Right atrium auricular region (tissue), 2 donors: ENCODE results near the gene LCA5. TPM values are rescaled to one million over a fixed set of nuclear protein-coding genes. Genes with fewer than 3 reads are reported as not detected.

Experiments used
- DNase-seq: peaks from one replicate; pipeline ENCODE4 v3.0.0-alpha.2; 2019; ENCODE audit warnings: low spot score
- H3K27ac ChIP-seq, 2 donors: fragments of 200-600 bp; sonication (generic); 1 replicate in 1 of 2; 2 replicates in 1 of 2; pipeline ENCODE4 v1.5.1; 2016 to 2019
- H3K27me3 ChIP-seq, 2 donors: fragments of 200-600 bp; sonication (generic); one replicate each; pipeline versions ENCODE4 v1.5.1 to v1.6.0; 2017 to 2019
- H3K36me3 ChIP-seq: fragments of 200-600 bp; sonication (generic); one replicate; pipeline ENCODE4 v1.5.1; 2016
- H3K4me1 ChIP-seq, 2 donors: fragments of 200-600 bp; sonication (generic); one replicate each; pipeline versions ENCODE4 v1.5.1 to v1.6.0; 2017 to 2019
- H3K4me3 ChIP-seq, 2 donors: fragments of 200-600 bp; sonication (generic); 1 replicate in 1 of 2; 2 replicates in 1 of 2; pipeline ENCODE4 v1.5.1; 2017 to 2019; ENCODE audit warnings: mild to moderate bottlenecking in 1 of 2, moderate library complexity in 1 of 2
- H3K9me3 ChIP-seq, 2 donors: fragments of 200-600 bp; sonication (generic); one replicate each; pipeline ENCODE4 v1.5.1; 2019
- CTCF ChIP-seq, 2 donors: fragments of 200-600 bp; sonication (generic); IDR thresholded peaks; one replicate each; pipeline ENCODE4 v1.5.1; 2019; ENCODE audit warnings: antibody characterized with exemption in 2 of 2
- total RNA-seq, 2 donors: library from RNA; depleted of rRNA; stranded (reverse); fragments of >200 nt; gene quantifications; one replicate each; pipeline ENCODE4 v1.1.0, GENCODE V29; 2016

LCA5 gene
- total RNA-seq, 2 donors from 2014 or later = 2.6 to 2.7 TPM

- no peak overlapping the region for H3K4me3 ChIP-seq
- H3K27ac ChIP-seq = no peak overlapping the region
- no peaks in the 10 kb centered on the region for H3K4me1 ChIP-seq
- no peaks in the 10 kb centered on the region for H3K36me3 ChIP-seq
- H3K9me3 ChIP-seq = no peaks in the 10 kb centered on the region
- H3K27me3 ChIP-seq = no peaks in the 10 kb centered on the region
- TF ChIP-seq CTCF (IDR thresholded peaks at IDR 0.05) = no peak
- DNase-seq = no peak
These were observed 71.8 kb downstream of the LCA5 start for GRCh38 chr6:79465381-79465780.

- Histone ChIP-seq H3K4me1 (no peaks in the 10 kb centered on the region), H3K4me3 (no peak overlapping the region), H3K36me3 (no peaks in the 10 kb centered on the region), H3K9me3 (no peaks in the 10 kb centered on the region), H3K27ac (no peak overlapping the region), H3K27me3 (no peaks in the 10 kb centered on the region)
- no peak for DNase-seq
- TF ChIP-seq CTCF (IDR thresholded peaks at IDR 0.05) = no peak
These were observed 73.6 kb downstream of the LCA5 start for GRCh38 chr6:79463621-79464050.

- H3K4me1 ChIP-seq = no peaks in the 10 kb centered on the region
- TF ChIP-seq CTCF (IDR thresholded peaks at IDR 0.05) = no peak
- H3K36me3 ChIP-seq = no peaks in the 10 kb centered on the region
- H3K4me3 ChIP-seq = no peak overlapping the region
- no peaks in the 10 kb centered on the region for H3K27me3 ChIP-seq
- no peaks in the 10 kb centered on the region for H3K9me3 ChIP-seq
- DNase-seq = no peak
- H3K27ac ChIP-seq = no peak overlapping the region
These were observed 76.0 kb downstream of the LCA5 start for GRCh38 chr6:79461205-79461604.

- Histone ChIP-seq H3K4me1 (no peaks in the 10 kb centered on the region), H3K27ac (no peak overlapping the region), H3K9me3 (no peaks in the 10 kb centered on the region), H3K27me3 (no peaks in the 10 kb centered on the region), H3K4me3 (no peak overlapping the region), H3K36me3 (no peaks in the 10 kb centered on the region)
- no peak for TF ChIP-seq CTCF (IDR thresholded peaks at IDR 0.05)
- no peak for DNase-seq
These were observed 81.8 kb downstream of the LCA5 start for GRCh38 chr6:79455446-79455845.

GRCh38 chr6:79453558-79454042 lies 83.6 kb downstream of the LCA5 start:
- Histone ChIP-seq H3K4me3 (no peak overlapping the region), H3K9me3 (no peaks in the 10 kb centered on the region), H3K36me3 (no peaks in the 10 kb centered on the region), H3K4me1 (no peaks in the 10 kb centered on the region), H3K27ac (no peak overlapping the region), H3K27me3 (no peaks in the 10 kb centered on the region)
- no peak for DNase-seq
- no peak for TF ChIP-seq CTCF (IDR thresholded peaks at IDR 0.05)

GRCh38 chr6:79450984-79451383 lies 86.2 kb downstream of the LCA5 start:
- Histone ChIP-seq H3K27me3 (no peaks in the 10 kb centered on the region), H3K4me1 (no peaks in the 10 kb centered on the region), H3K9me3 (no peaks in the 10 kb centered on the region), H3K4me3 (no peak overlapping the region), H3K27ac (no peak overlapping the region), H3K36me3 (no peaks in the 10 kb centered on the region)
- no peak for DNase-seq
- TF ChIP-seq CTCF (IDR thresholded peaks at IDR 0.05) = no peak
